Pancreas (tissue), 10 donors: Measurements from ENCODE around the gene GAGE13. TPM values are rescaled to one million over a fixed set of nuclear protein-coding genes. Genes with fewer than 3 reads are reported as not detected.
A peak's percentile ranks its signal among the peaks of the same experiment; 100 is the strongest.
"Not testable (repeated sequence)": the region's sequence is repeated elsewhere in the genome, so short reads cannot be mapped to it uniquely, and the experiment has no call there.

ENCODE experiments used
- ATAC-seq, 4 donors: fragments of 200-7000 bp; cut with Tn5 transposase; one replicate each; pipeline versions ENCODE4 v1.8.0 to v1.9.1; 2020; ENCODE audit warnings: mild to moderate bottlenecking in 4 of 4, moderate library complexity in 4 of 4
- DNase-seq, 6 donors: peaks; one replicate each; pipeline ENCODE4 v3.0.0-alpha.2; 2020
- FAIRE-seq: peaks from 2 replicates; lab custom pipeline; 2012; peaks lifted over from hg19 to GRCh38; lab: Jason Lieb, UNC
- H3K27ac ChIP-seq, 4 donors: fragments of 200-600 bp; sonication (generic); 1 replicate in 3 of 4; 2 replicates in 1 of 4; pipeline versions ENCODE4 v1.5.0 to v1.8.0; 2020
- H3K27me3 ChIP-seq, 4 donors: fragments of 200-600 bp; one replicate each; pipeline ENCODE4 v1.8.0; 2021
- H3K36me3 ChIP-seq, 3 donors: fragments of 200-600 bp; sonication (generic) in 1 of 3; one replicate each; pipeline versions ENCODE4 v1.5.0 to v1.8.0; 2020 to 2021
- H3K4me1 ChIP-seq, 3 donors: fragments of 200-600 bp; one replicate each; pipeline ENCODE4 v1.8.0; 2021
- H3K4me3 ChIP-seq, 4 donors: fragments of 200-600 bp; sonication (generic) in 2 of 4; one replicate each; pipeline versions ENCODE4 v1.5.0 to v1.8.0; 2020 to 2021
- H3K9me3 ChIP-seq, 4 donors: fragments of 200-600 bp; one replicate each; pipeline ENCODE4 v1.8.0; 2021
- WGBS, 2 donors: extraction: QIAGEN DNeasy Blood & Tissue Kit; methylation state at CpG; one replicate each; pipeline ENCODE4 v1.1.7; 2013; 5-methylcytosine and 5-hydroxymethylcytosine counted together
- intact Hi-C, 3 donors: fragments of 100-400 bp; cut with DNase I; formaldehyde crosslinking; loops; one replicate each; pipeline versions ENCODE4 v1.11.1 to v1.14.2; 2022
- polyA plus RNA-seq, 2 donors: library from polyadenylated mRNA; stranded (reverse); fragments of 200-250 nt; gene quantifications; one replicate each; pipeline ENCODE4 v1.2.3, GENCODE V29; 2013
- total RNA-seq, 6 donors: library from RNA; stranded (reverse); fragmentation: NEBNext Ultra II Directional in 4 of 6; extraction: Animal tissue kit (Norgen Biotek cat#: 25700) in 4 of 6; gene quantifications; one replicate each; pipeline versions ENCODE4 v1.2.1 to v1.2.4, GENCODE V29; 2021 to 2023
- donor health status: healthy with polysubstance abuse.
- donor health status: DM: no; HTN: no; CAD: no; lungs with moderate emphysema.
- donor health status: DM: no; HTN: no; CAD: no.
- donor health status: control.
- donor health status: control.
- donor health status: Bipolar disorder and iron deficiency.
- donor health status: DM: yes; HTN: yes; CAD: no.
- donor health status: DM: no; HTN: no; CAD: no.
- donor health status: DM: no; HTN: no; CAD: no.
- donor health status: DM: yes; HTN: yes; CAD: no.

The GAGE13 gene
- total and polyA plus RNA-seq, 8 donors = not detected

GRCh38 chrX:49344496-49345175 lies 13.3 kb downstream of the GAGE13 start:
- H3K4me1 ChIP-seq, intact Hi-C loops, DNase-seq, FAIRE-seq, H3K36me3 ChIP-seq, H3K9me3 ChIP-seq, ATAC-seq, H3K27ac ChIP-seq, H3K4me3 ChIP-seq, H3K27me3 ChIP-seq: not testable (repeated sequence)
- WGBS, 2 donors = 67% methylated on average over 11 of the region's 15 CpGs

DNA sequence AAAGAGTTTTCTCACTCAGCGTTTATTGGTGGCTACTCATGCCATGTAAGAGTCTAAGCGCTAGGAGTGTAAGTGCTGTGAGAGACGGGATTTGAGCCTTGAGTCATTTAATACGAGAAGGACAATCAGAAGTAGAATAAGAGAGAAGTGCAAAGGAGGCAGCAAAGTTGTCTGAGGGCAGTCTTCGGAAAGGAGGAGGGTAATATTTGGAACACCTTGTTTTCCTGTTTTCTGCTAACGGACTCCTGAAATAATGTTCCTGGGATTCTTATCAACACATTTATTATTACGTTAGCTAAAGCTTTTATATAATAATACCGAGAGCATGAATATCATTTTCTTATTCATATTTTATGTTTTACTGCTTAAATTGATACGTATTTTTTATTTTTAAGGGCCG lies 14.0 kb downstream of the GAGE13 start:
- H3K27me3 ChIP-seq, ATAC-seq, FAIRE-seq, H3K4me3 ChIP-seq, intact Hi-C loops, H3K36me3 ChIP-seq, DNase-seq, H3K4me1 ChIP-seq, H3K9me3 ChIP-seq, H3K27ac ChIP-seq: not testable (repeated sequence)
- WGBS, 2 donors = 62 to 71% methylated on average over 5 to 6 of the region's 10 CpGs

DNA sequence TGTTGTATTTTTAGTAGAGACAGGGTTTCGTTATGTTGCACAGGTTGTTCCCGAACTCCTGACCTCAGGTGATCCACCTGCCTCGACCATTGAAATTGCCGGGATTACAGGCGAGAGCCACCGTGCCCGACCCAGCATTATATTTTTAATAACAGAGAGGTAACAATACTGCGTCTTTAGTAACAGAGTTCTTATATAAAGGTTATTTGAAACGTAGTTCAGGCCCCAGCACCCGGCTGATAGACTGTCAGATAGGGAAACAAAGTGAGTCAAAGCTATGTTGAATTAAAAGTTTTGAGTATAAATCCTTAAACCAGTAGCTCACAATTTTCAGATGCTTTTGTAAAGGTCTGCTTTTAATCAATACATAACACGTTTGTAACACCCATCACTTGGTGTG lies 14.8 kb downstream of the GAGE13 start:
- H3K9me3 ChIP-seq, H3K4me3 ChIP-seq, H3K4me1 ChIP-seq, H3K27ac ChIP-seq, intact Hi-C loops, H3K36me3 ChIP-seq, FAIRE-seq, ATAC-seq, H3K27me3 ChIP-seq: not testable (repeated sequence)
- 73% methylated on average over 7 of the region's 11 CpGs for WGBS, 2 donors
- peak in 1 of 6 donors; percentile 40 for DNase-seq

Other genes starting within 250 kb of the GAGE13 start
- gene GPKOW, start 207.8 kb upstream of the GAGE13 start, total RNA-seq = 10 to 100 TPM in 1 of 6 donors, 1 to 10 TPM in 5; 5.4 to 11.5 (median 7.7) TPM
- gene GPKOW, start 207.8 kb upstream of the GAGE13 start, polyA plus RNA-seq = 10 to 100 TPM in 1 of 2 donors, 1 to 10 TPM in 1; 5.1 to 10.5 TPM
- gene MAGIX, start 168.8 kb upstream of the GAGE13 start, total RNA-seq = 10 to 100 TPM in 1 of 6 donors, 1 to 10 TPM in 5; 6.8 to 12.7 (median 8.3) TPM
- gene MAGIX, start 168.8 kb upstream of the GAGE13 start, polyA plus RNA-seq = 10 to 100 TPM; 12.8 to 25.7 TPM
- 100 to 1,000 TPM in 4 of 6 donors, 10 to 100 TPM in 2; 36.0 to 125 (median 114) TPM for gene PLP2, start 159.7 kb upstream of the GAGE13 start, total RNA-seq
- 100 to 1,000 TPM; 119 to 126 TPM for gene PLP2, start 159.7 kb upstream of the GAGE13 start, polyA plus RNA-seq
- 1 to 10 TPM; 4.2 to 7.0 (median 5.6) TPM for gene PRICKLE3, start 145.2 kb upstream of the GAGE13 start, total RNA-seq
- 1 to 10 TPM; 4.3 to 6.7 TPM for gene PRICKLE3, start 145.2 kb upstream of the GAGE13 start, polyA plus RNA-seq
- gene SYP, start 131.4 kb upstream of the GAGE13 start, total RNA-seq = 1 to 10 TPM; 2.0 to 9.8 (median 4.2) TPM
- gene SYP, start 131.4 kb upstream of the GAGE13 start, polyA plus RNA-seq = 10 to 100 TPM; 13.4 to 41.7 TPM
- under 1 TPM; 0.03 to 0.87 (median 0.18) TPM for gene CACNA1F, start 98.2 kb upstream of the GAGE13 start, total RNA-seq
- gene CACNA1F, start 98.2 kb upstream of the GAGE13 start, polyA plus RNA-seq = under 1 TPM; 0.23 to 0.30 TPM
- 10 to 100 TPM in 1 of 6 donors, 1 to 10 TPM in 5; 6.2 to 11.4 (median 8.6) TPM for gene CCDC22, start 96.1 kb upstream of the GAGE13 start, total RNA-seq
- 10 to 100 TPM in 1 of 2 donors, 1 to 10 TPM in 1; 9.3 to 13.8 TPM for gene CCDC22, start 96.1 kb upstream of the GAGE13 start, polyA plus RNA-seq
- under 1 TPM in 2 of 6 donors, not detected in 4; 0.04 to 0.12 TPM for gene FOXP3, start 66.9 kb upstream of the GAGE13 start, total RNA-seq
- under 1 TPM in 1 of 2 donors, not detected in 1; 0.16 TPM for gene FOXP3, start 66.9 kb upstream of the GAGE13 start, polyA plus RNA-seq
- gene PPP1R3F, start 61.8 kb upstream of the GAGE13 start, total RNA-seq = 1 to 10 TPM; 1.1 to 2.8 (median 1.6) TPM
- gene PPP1R3F, start 61.8 kb upstream of the GAGE13 start, polyA plus RNA-seq = 1 to 10 TPM; 2.9 to 5.6 TPM
- not detected for gene GAGE10, start 27.9 kb upstream of the GAGE13 start, total RNA-seq
- gene GAGE10, start 27.9 kb upstream of the GAGE13 start, polyA plus RNA-seq = not detected
- gene GAGE12J, start 9.5 kb upstream of the GAGE13 start, total RNA-seq = not detected
- not detected for gene GAGE12J, start 9.5 kb upstream of the GAGE13 start, polyA plus RNA-seq
- gene GAGE12C, start 200.6 kb downstream of the GAGE13 start, total RNA-seq = not detected
- not detected for gene GAGE12C, start 200.6 kb downstream of the GAGE13 start, polyA plus RNA-seq
- not detected for gene GAGE12D, start 210.2 kb downstream of the GAGE13 start, total RNA-seq
- gene GAGE12D, start 210.2 kb downstream of the GAGE13 start, polyA plus RNA-seq = not detected
- not detected for gene GAGE12E, start 219.7 kb downstream of the GAGE13 start, total RNA-seq
- gene GAGE12E, start 219.7 kb downstream of the GAGE13 start, polyA plus RNA-seq = not detected
- gene GAGE12F, start 229.3 kb downstream of the GAGE13 start, total RNA-seq = not detected
- not detected for gene GAGE12F, start 229.3 kb downstream of the GAGE13 start, polyA plus RNA-seq
- not detected for gene GAGE12G, start 238.8 kb downstream of the GAGE13 start, total RNA-seq
- gene GAGE12G, start 238.8 kb downstream of the GAGE13 start, polyA plus RNA-seq = not detected
- gene GAGE12H, start 248.4 kb downstream of the GAGE13 start, total RNA-seq = not detected
- not detected for gene GAGE12H, start 248.4 kb downstream of the GAGE13 start, polyA plus RNA-seq